NOMO-1 (cell line): Measurements from ENCODE around the gene EEF1A2.

Experiments used
- DNase-seq, 2 experiments: peaks; one replicate each; lab custom pipeline; 2025; ENCODE audit not compliant: unreplicated experiment in 2 of 2; lab: John Stamatoyannopoulos, UW

Gene EEF1A2

DNA sequence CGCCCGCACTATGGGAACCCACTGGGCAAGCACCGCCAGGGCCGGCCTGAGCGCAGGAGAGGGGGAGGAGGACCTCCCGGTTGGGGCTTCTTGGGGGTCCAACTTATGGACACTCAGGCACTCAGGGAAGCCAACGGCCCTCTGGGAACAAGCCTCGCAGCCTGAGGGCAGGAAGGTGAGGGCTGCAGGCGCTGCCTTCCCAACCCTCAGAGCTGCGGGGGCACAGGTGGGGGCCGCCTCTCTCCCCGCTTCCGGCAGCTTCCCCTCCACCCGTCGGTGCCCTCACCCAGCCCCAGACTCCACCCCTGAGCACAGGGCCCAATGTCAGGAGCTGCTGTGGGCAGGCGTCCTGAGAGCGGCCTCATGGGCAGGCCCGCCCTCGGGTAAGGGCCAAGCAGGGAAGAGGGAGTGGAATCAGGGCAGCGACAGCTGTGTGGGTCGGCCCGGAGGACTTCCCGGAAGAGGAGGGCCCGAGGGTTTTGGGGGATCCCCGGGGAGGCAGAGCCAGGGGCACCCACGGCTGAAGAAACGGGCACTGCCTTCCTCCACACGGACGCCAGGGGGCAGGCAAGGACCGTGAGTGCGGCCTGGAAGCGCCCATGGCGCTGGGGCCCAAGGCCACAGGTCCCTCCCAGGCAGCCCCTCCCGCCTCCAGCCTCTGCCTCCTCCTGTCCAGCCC, 38.8 kb upstream of the EEF1A2 start:
- peak; percentile 97 to 98 for DNase-seq

DNA sequence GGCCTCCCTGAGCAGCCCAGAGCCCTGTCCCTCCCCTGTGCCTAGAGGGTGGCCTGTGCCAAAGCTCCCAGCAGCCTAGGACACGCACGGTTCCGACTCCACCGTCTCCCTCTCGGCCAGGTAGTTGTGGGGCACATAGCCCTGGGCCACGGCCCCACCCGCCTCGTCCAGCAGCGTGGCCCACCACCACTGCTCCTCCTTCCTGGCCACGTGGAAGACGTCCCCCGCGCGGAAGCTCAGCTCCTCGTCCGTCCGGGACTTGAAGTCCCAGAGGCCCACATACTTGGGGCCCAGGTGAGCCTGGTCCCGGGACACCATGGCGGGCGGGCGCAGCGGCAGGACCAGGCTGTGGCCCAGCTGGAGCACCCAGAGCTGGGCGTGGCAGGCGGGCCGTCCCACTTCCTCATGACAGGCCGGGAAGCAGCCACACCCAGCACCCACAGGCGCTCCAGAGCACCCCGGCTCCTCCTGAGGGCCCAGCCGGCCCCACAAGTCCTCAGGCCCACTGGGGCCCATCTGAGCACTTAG, 38.2 kb upstream of the EEF1A2 start, which contains the start of gene PTK6:
Gene PTK6, minus strand, starts transcription at position 380 of the 528 bp plus-strand sequence. Its CDS starts 62 bp downstream, at position 318.
- DNase-seq, result peak; percentile 53 to 60

DNA sequence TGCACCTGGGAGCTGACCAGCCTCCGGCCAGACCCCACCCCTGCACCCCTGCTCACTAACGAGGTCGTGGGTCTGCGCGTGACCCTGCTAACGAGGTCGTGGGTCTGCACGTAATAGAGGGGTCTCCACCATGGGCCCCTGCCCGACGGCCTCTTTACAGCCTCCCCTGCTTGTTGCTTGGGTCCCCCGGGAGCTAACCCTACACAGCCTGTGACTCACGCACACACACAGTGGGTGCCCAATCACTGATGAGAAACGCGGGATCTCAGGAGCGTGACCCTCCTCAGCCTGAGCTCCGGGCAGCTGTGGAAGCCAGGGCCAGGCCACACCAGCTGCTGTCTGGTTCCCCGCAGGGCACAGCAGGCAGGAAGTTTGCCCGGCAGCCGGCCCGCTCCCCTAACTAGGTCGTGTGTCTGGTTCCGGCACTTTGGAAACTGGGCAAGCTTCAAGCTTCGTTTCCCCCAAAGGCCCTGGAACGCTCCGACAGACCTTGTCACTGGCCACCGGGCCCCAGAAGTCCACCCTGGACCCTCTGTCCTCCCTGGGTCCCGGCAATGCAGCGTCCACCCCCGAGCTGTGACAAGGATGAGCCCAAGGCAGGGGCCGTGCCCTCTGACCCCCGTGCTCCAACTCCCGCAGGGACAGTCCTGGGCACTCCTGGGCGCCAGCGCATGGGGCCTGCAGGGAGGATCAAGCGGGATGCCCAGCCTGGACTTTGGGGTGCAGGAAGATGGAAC, 37.5 kb upstream of the EEF1A2 start:
- no peak for DNase-seq

DNA sequence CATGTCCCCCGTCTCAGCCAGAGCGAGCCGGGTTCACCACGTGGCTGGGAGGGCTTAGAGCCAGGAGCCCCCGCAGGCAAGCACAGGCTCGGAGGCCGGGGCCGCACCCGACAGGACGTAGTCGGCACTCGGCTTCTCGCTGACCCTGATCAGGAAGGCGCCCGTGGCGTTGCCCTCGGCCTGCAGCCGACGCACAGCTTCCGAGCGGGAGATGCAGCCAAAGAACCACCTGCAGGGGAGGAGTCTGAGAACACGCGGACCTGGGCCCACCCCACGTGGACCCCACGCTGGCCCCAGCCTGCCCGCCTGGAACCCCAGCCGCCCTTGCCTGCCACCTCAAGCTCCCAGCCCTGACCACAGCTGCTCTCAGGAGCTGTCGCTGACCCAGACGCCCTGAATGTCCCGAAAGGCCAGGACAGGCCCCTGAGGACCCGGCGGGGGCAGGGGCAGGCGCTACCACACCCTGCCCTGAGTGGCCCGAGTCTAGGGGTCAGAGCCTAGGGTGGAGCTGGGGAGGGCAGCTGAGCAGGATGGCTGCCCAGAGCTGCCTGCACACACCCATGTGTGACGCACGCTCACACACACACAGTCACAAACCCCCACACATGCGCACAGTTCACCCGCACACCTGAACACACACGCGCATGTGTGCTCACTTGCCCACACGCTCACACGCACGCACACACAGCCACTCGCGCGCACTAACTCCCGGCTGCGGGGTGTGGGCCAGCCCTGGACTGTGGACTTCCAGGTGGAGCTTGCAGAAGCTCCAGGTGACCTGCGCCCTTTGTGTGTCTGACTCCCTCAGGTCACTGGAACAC, 36.2 kb upstream of the EEF1A2 start:
- DNase-seq, result no peak

DNA sequence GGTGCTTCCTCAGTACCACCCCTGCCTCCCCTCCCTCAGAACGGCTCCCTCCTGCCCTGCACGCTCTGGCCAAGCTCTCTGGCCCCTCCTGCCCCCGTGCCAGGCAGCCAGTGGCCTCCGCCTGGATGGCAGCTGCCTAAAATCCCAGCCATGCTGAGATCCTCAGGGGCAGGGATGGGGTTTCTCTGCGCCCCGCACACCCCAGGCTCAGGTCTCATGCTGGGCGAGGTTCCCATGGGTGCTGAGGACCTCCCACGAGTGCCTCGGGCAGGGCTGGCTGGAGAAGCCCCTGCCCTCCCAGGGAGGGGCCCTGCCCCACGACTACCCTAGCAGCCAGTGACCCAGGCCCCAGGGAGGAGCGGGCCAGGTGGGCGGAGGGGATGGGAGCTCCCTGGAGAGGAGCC, 35.5 kb upstream of the EEF1A2 start:
- no peak for DNase-seq

DNA sequence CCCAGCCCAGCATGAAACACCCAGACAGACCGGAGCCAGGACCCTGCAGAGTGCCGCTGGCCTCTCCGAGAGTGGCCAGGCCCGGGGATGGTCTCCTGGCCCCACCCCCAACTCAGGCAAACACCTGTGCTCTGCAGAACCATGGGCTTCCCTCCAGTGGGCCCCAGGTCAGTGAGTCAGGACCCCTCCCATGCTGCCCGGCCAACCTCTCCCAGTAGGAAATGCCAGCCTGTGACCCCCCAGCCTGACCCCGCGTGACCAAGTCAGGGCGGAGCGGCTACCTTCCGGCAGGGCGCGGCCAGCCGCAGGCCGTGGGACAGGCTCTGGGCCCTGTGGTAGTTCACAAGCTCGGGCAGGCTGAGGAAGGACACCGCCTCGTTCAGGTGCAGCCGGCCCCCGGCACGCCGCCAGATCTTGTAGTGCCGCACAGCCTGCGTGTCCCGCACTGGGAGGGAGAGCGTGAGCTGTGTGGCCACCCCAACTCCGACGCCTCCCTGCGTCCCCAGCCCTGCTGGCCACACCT, 35.0 kb upstream of the EEF1A2 start:
- no peak for DNase-seq

DNA sequence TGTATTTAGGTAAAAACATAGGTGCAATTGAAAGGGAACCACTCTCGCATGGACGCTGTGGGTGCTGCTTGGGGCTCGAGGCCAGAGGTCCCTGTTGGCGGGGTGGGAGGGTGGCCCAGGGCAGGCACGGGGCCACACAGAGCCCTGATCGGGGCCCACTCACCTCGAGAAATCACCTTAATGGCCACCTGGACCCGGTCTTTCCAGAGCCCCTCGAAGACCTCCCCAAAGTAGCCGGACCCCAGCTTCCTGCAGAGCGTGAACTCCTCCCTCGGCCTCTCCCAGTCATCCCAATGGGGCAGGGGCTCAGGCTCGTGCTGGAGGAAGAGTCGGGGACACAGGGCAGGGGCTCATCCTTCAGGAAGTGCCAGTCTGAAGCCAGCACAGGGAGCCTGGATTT, 34.5 kb upstream of the EEF1A2 start:
- no peak for DNase-seq

DNA sequence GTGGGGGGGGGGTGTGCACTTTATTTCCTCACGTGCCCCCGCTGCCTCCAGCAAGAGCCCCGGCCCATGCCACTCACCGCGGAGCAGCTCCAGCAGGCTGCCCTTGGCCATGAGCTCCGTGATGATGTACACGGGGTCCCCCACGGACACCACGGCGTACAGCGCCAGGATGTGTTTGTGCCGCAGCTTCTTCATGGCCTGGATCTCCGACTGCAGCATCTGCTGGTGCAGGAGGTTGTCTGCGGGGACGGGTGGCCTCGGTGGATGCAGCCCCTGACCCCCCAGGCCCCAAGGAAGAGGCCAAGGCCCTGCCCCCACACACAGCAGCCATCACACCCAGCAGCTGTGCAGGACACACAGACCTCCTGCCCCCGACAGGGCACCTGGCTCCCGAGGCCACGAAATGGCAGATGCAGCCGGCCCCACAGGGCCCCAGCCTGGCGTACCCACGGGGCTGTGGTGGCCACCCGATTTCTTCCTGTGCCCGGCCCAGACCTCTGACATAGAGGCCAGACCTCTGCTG, 33.6 kb upstream of the EEF1A2 start:
- no peak for DNase-seq

DNA sequence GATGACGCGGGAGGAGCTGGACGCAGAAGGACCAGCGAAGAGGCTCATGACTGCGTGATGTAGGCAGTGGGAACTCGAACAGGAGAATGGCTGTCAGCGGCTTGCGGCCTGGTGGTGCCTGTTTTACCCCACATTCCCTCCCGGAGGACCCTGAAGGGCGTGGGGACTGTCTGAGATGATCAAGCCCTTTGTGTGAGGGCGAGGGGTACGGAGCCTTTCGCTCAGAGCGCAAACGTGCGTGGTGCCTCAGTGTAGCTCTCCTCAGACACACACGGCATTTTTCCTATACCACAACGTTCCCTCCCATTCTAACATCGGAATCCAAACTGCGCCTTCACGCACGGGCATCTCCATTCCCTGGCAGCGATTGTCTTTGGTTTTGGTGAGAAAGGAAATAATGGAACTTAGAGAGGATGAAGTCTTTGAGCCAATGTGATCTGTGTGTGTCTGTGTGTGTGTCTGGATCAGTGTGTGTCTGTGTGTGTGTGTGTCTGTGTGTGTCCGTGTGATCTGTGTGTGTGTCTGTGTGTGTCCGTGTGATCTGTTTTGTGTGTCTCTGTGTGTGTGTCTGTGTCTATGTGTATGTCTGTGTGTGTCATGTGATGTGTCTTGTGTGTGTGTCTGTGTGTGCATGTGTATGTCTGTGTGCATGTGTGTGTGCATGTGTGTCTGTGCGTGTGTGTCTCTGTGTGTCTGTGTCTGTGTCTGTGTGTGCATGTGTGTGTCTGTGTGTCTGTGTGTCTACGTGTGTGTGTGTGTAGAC, 33.0 kb upstream of the EEF1A2 start:
- no peak for DNase-seq

DNA sequence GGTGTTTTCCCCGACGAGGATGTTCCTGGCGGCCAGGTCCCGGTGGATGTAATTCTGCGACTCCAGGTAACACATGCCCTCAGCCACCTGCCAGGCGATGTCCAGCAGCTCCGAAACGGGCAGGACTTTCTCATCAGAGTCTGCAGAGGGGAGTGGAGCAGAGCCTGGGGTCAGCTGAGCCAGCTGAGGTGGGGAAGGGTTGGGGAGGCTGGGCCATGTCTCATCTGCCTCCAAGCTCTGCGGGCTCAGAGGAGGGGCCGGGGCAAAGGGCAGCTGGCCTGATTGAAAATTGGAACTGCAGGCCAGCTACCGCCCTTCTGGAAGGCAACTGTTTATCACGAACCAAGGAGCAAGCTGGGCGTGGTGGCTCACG, 31.9 kb upstream of the EEF1A2 start:
- no peak for DNase-seq

DNA sequence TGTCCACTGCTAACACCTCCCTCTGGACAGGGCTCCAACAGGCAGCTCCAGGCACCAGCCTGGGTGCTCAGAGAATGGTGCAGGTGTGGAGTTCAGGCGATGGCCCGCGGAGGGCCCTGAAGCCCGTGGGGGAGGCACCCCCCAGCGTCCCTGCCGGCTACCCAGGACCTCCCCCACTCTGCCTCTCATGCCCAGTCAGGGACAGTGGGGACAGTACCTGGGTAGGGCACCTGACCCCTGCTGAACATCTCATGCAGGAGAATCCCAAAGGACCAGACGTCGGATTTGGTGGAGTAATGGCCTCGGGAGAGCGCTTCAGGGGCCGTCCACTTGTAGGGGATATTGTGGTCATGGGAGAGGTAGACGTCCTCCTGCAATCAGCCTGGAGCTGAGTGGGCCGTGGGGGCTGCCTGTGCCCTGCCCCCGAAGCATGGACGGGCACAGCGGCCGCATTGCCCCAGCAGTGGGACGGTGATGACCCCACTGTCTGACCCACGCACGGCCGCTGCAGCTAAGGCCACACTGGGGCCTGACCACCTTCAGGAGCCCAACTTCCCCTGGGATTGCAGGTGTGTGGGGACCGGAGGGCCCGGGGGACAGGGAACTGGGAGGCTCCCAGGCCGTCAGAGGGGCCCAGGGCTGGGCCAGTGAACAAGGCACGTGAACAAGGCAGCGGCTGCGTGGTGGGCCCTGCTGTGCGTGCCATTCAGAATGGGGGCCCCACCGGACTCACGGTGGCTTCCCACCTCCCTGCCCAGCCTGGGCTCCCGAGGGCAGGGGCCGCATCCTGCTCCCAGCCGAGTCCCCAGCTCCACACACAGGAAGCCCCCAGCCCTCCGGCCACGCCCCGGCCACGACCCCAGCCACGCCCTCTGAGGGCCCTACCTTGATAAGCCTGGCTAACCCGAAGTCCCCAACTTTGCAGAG, 31.2 kb upstream of the EEF1A2 start:
- no peak for DNase-seq

DNA sequence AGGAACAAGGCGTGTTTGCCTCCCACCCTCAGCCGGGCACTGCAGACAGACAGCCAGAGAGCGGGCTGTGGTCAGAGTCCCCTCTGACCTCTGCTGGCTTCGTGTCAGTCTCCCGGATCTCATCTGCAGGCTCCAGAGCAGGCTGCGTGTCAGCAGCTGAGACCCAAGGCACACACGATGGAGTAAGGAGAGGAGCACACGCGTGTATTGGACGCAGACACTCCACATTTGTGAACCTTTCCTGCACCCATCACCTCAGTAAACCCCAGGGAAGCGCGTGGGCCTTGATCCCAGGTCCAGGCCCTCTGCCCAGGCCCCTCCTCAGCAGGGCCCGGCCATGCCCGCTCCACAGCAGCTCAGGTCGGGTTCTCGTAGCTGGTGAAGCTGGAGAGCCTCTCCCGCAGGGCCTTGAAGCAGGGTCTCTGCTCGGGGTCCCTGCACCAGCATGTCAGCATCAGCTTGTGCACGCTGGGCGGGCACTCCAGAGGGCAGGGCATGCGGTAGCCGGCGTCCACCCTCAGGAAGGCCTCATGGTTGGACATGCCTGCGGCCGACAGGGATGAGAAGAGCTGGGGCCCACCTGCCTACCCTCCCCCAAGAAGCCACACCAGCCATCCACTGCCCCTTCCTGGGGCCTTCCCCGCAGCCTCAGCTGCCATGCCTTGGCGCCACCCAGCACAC, 30.4 kb upstream of the EEF1A2 start:
- DNase-seq, result no peak

DNA sequence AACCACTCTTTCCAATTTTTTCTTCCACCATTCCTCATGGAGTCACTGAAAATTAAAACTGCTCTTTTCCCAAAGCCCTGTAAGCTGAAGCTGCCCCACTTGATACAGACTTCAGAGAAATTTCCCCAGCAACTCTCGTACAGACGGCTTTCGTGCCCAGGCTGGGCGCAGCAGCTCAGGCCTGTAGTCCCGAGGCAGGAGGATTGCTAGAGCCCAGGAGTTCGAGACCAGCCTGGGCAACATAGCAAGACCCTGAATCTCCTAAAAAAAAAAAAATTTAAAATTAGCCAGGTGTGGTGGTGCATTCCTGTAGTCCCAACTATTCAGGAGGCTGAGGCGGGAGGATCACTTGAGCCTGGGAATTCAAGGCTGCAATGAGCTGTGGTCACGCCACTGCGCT, 28.3 kb upstream of the EEF1A2 start:
- no peak for DNase-seq

DNA sequence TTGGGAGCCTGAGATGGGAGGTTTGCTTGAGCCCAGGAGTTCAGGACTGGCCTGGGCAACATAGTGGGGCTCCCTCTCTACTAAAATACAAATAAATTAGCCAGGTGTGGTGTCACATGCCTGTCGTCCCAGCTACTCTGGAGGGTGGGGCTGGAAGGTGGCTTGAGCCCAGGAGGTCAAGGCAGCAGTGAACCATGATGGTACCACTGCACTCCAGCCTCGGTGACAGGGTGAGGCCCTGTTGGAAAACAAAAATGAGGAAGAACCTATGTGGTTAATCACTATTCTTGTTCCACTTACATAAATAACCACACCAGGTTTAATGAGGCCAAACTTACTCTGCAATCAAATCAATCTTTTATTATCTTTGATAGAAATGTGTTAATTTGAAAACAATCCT, 27.1 kb upstream of the EEF1A2 start:
- peak; percentile 33 to 50 for DNase-seq

DNA sequence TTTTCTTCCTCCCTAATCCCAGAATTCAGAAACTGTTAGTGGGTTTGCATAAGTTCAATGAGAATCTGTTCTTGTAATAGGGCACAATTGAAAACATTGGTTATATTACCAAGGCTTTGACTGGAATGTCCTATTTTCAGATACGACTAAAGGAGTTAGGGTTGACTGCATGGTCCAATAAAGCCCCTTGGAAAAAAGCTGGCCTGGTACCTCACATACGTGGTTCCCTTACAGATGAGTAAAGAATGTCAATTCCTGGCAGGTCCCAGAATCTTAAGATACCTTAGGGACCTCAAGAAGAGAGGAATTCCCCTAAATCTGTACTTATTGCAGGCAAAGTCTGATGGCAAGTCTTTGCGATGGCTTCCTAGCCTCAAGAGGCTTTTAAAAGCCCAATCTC, 26.3 kb upstream of the EEF1A2 start:
- DNase-seq, result no peak

DNA sequence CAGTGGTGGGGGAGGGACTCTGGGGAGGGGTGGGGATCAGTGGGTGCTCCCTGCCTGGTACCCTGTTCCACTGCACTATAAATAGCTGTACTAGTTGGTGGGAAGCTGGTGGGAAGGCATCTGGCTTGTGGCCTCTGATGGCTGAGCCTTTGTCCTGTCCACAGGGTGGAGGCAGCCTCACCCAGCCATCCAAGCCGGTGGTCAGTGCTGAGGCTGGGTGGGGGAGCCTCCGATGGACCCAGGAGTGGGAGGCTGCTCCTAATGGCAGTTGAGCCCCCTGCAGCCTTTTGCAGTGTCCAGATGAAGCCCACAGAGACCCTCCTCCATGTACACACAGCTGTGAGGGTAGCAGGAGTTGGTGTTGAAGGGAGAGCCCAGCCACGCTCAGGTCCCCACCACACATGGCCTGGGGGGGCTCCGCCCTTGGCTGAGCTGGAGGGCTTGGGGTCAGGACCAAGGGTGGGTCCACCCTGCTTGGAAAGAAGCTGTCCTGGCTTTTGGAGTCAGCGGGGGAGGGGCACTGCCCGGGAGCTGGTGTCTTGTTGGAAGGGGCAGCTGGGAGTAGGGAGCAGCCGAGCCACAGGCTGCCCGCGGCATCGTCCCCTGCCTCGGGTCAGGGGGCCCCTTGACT, 24.2 kb upstream of the EEF1A2 start:
- DNase-seq, result no peak

DNA sequence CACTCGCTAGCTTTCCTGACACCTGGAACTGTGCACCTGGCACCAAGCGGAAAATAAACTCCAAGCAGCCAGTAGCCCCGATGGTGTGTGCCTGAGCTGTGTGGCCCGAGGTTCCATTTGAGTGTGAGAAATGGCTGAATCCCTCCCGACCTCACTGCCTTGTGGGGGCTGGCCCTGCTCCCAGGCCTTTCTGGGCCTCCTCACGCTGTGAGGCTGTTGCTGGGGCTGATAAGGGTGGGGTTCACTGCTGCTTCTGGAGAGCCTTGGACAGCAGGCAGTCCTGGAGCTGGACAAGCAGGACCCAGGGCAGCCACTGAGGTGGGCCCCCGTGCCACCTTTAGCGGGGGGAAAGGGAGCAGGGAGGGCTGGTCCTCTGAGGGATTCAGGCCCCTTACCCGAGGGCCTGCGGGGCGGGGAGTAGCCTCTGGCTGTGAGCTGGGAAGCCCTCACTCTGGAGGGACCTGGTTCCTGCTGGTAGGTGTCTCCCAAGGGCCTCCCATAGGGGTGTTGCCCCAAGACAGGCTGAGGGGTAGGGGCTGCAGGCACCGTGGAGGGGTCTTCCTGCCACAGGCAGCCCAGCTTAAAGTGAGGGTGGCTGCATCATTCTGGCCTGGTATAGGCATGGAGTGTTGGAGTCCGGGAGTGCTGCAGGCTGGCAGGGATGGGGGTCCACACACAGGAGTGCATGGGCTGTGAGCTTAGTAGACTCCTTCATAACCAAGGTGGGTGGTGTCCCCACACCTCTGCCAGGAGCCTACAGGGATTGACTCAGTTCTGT, 23.4 kb upstream of the EEF1A2 start:
- no peak for DNase-seq
